IPS-20b (cell line): ENCODE measurements around the gene CMA1.
"Not testable (repeated sequence)": the region's sequence is repeated elsewhere in the genome, so short reads cannot be mapped to it uniquely, and the experiment has no call there.

Experiments used
- H3K27ac ChIP-seq: one replicate; pipeline ENCODE4 v1.5.1; 2013; ENCODE audit warnings: low read length
- H3K27me3 ChIP-seq: 2 replicates; pipeline ENCODE4 v1.6.1; 2013; ENCODE audit warnings: mild to moderate bottlenecking, low read length, inconsistent platforms; ENCODE audit not compliant: insufficient read depth
- H3K36me3 ChIP-seq: 2 replicates; pipeline ENCODE4 v1.6.1; 2013; ENCODE audit warnings: low read depth, mild to moderate bottlenecking, inconsistent platforms, low read length, moderate library complexity; ENCODE audit not compliant: insufficient read depth
- H3K4me1 ChIP-seq: 2 replicates; pipeline ENCODE4 v1.6.1; 2013; ENCODE audit warnings: mild to moderate bottlenecking, control low read depth, inconsistent platforms, low read length, moderate library complexity; ENCODE audit not compliant: insufficient read depth
- H3K4me3 ChIP-seq: 2 replicates; pipeline ENCODE4 v1.5.1; 2013; ENCODE audit warnings: mild to moderate bottlenecking, low read length, inconsistent platforms
- H3K9ac ChIP-seq: 2 replicates; pipeline ENCODE4 v1.6.1; 2013; ENCODE audit warnings: low read depth, mild to moderate bottlenecking, inconsistent platforms, low read length, moderate library complexity
- H3K9me3 ChIP-seq: 2 replicates; pipeline ENCODE4 v1.6.1; 2013; ENCODE audit warnings: mild to moderate bottlenecking, low read depth, low read length, inconsistent platforms; ENCODE audit not compliant: insufficient read depth

Gene CMA1, protein sequence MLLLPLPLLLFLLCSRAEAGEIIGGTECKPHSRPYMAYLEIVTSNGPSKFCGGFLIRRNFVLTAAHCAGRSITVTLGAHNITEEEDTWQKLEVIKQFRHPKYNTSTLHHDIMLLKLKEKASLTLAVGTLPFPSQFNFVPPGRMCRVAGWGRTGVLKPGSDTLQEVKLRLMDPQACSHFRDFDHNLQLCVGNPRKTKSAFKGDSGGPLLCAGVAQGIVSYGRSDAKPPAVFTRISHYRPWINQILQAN

DNA sequence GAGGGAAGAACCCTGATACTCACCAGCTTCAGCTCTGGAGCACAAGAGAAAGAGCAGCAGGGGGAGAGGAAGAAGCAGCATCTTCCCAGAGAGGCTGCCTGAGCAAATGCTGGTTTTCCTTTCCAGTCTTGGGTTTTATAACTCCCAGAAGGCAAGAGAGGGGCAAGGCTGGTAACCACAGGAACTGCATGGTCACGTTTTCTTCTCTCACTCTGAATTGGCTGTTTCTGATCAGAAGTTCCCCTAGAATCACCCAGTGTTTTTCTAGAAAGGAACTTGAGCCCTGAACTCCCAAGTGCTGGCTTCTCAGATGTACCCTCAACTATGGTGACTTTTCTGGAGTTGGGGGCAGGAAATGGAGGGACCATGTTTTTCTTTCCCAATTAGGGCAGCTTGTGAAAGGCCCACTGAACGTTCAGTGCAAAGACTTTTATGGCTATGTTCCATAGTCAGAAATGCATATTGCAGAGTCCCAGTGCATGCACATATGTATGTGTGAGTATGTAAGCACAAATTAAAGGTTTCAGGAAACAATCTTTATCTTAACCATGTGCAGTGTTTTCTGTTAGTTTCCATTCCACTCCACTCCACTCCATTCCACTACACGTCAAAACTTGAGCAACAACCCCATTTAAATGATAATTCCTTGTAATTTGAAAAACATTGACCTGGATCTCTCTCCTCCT is at the start of gene CMA1:
CMA1 (minus strand) TSS at position 111 of the 686 bp plus-strand sequence; CDS start at position 81, 30 bp downstream.
- no peaks in the 10 kb centered on the region for H3K27me3 ChIP-seq
- no peaks in the 10 kb centered on the region for H3K4me1 ChIP-seq
- H3K4me3 ChIP-seq = no peak within 1 kb of the TSS
- H3K36me3 ChIP-seq = no peaks in the 10 kb centered on the region
- H3K9me3 ChIP-seq = no peaks in the 10 kb centered on the region
- H3K27ac ChIP-seq = no peak within 1 kb of the TSS
- no peak within 1 kb of the TSS for H3K9ac ChIP-seq

DNA sequence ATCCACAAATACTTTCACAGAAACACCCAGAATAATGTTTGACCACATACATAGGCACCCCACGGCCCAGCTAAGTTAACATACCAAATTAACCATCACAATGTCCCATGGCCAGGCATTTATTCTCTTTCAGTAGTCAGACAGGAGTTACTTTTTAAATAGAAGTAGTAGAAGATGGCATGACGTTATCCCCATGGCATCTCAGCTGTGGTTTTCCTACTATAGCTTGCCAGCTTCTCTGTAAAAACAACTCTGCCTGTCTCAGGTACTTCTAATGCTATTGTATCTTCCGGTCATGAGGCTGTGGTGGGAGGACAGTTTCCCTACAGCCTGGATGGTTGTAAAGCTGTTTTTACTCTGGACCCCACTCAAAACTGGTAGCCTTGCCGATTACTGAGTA is 48.7 kb upstream of the CMA1 start:
- Histone ChIP-seq H3K27ac (no peak overlapping the region), H3K9me3 (no peaks in the 10 kb centered on the region), H3K4me1 (no peaks in the 10 kb centered on the region), H3K4me3 (no peak overlapping the region), H3K36me3 (no peaks in the 10 kb centered on the region), H3K9ac (no peak overlapping the region), H3K27me3 (no peaks in the 10 kb centered on the region)

DNA sequence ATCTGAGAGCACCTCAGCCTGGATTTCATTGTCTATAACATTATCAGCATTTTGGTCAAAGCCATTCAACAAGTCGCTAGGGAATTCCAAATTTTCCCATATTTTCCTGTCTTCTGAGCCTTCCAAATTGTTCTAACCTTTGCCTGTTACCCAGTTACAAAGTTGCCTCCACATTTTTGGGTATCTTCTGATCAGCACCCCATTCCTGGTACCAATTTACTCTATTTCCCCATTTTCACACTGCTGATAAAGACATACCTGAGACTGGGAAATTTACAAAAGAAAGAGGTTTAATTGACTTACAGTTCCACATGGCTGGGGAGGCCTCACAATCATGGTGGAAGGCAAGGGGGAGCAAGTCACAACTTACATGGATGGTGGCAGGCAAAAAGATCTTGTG is 41.0 kb upstream of the CMA1 start:
- peaks cover 32% of the 10 kb centered on the region for H3K9me3 ChIP-seq
- H3K9ac ChIP-seq, H3K36me3 ChIP-seq, H3K27me3 ChIP-seq, H3K27ac ChIP-seq, H3K4me1 ChIP-seq, H3K4me3 ChIP-seq: not testable (repeated sequence)

DNA sequence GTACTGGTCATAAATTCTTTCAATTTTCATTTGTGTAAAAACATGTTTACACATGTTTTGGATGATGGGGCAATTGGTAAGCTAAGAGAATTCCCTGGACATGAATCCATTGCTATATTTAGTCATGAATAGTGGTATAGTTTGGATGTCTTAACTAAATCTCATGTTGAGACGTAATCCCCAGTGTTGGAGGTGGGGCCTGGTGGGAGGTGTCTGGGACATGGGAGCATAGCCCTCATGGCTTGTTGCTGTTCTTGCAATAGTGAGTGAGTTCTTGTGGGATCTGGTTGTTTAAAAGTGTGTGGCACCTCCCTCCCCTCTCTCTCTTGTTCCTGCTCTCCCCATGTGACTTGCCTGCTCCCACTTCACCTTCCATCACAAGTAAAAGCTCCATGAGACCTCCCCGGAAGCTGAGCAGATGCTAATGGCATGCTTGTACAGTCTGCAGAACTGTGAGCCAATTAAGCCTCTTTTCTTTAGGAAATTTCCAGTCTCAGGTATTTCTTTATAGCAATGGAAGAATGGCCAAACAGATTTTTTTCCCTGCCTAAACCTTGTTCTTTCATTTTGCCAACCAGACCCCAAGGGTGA is 34.4 kb upstream of the CMA1 start:
- Histone ChIP-seq H3K4me3 (no peak overlapping the region), H3K27me3 (no peaks in the 10 kb centered on the region), H3K9me3 (peaks cover 17% of the 10 kb centered on the region), H3K4me1 (no peaks in the 10 kb centered on the region), H3K27ac (no peak overlapping the region), H3K9ac (no peak overlapping the region), H3K36me3 (no peaks in the 10 kb centered on the region)

DNA sequence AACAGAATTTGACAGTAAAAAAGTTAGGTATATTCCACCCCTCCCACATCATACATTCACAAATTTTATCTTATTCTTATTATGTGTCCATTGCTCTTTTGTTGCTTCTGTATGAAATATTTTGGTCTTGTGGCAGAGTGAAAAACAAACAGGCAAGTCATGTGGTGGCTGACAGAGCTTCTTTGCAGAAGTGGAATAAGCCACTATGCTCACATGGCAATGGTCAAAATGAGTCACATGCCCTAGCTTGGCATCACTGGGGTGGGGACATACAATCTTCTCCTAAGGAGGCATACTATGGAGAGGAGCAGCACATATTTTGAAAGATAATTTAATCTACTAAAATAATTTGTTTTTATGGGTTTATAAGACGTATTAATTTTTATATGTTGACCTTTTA is 27.7 kb upstream of the CMA1 start:
- Histone ChIP-seq H3K27me3 (no peaks in the 10 kb centered on the region), H3K4me1 (no peaks in the 10 kb centered on the region), H3K4me3 (no peak overlapping the region), H3K27ac (no peak overlapping the region), H3K9ac (no peak overlapping the region), H3K9me3 (no peaks in the 10 kb centered on the region), H3K36me3 (no peaks in the 10 kb centered on the region)

DNA sequence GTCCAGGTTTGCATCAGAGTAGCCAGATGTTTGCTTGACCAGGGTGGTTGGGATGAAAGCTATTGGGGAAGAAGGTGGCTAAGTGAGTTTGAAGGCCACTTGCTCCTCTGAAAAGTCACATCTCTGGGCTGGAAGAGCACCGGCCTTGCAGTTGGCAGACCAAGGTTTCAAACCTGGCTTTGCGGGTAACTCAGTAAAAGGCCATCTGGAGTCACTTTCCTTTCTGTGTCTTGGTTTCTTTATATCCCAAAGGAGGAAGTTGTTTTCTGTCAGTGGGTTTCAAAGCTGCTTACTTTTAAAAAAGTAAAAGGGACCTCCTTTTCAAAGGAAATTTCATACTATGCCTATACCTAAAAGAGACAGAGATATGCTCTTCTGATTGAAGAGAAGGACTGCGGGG is 26.2 kb upstream of the CMA1 start:
- Histone ChIP-seq H3K4me3 (no peak overlapping the region), H3K9ac (no peak overlapping the region), H3K36me3 (no peaks in the 10 kb centered on the region), H3K4me1 (no peaks in the 10 kb centered on the region), H3K27me3 (no peaks in the 10 kb centered on the region), H3K9me3 (no peaks in the 10 kb centered on the region), H3K27ac (no peak overlapping the region)

DNA sequence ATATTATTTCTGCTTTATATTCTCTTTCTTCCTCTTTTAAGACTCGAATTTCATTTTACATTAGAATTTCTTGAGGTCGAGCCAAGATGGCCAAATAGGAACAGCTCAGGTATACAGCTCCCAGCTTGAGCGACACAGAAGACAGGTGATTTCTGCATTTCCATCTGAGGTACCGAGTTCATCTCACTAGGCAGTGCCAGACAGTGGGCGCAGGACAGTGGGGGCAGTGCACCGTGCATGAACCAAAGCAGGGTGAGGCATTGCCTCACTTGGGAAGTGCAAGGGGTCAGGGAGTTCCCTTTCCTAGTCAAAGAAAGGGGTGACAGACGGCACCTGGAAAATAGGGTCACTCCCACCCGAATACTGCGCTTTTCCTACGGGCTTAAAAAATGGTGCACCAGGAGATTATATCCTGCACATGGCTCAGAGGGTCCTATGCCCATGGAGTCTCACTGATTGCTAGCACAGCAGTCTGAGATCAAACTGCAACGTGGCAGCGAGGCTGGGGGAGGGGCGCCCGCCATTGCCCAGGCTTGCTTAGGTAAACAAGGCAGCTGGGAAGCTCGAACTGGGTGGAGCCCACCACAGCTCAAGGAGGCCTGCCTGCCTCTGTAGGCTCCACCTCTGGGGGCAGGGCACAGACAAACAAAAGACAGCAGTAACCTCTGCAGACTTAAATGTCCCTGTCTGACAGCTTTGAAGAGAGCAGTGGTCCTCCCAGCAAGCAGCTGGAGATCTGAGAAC is 18.0 kb upstream of the CMA1 start:
- not testable (repeated sequence) for H3K27ac ChIP-seq, H3K36me3 ChIP-seq, H3K4me1 ChIP-seq, H3K27me3 ChIP-seq, H3K9me3 ChIP-seq, H3K9ac ChIP-seq
- peak overlapping the region; percentile 39; the same call in 1 of the 2 replicates for H3K4me3 ChIP-seq

DNA sequence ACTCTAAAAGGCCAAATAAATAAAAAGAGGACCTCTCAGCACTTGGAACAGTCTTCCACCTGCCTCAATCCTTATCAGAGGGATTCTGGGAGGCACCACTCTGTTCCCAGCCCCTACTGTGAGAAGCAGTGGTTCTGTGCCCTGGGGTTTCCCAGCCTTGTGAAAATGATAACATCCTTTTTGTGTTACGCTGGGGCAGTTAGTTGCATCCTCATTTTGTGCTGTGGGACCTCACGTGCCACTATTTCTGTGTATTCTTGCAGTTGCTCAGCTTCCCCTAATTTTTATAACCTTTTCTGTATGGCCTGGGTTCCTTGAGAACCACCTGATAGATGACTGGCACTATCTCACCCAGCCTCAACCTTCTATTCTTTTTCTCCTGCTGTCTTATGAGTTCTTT is 10.8 kb upstream of the CMA1 start:
- Histone ChIP-seq H3K27me3 (no peaks in the 10 kb centered on the region), H3K27ac (no peak overlapping the region), H3K9me3 (no peaks in the 10 kb centered on the region), H3K36me3 (no peaks in the 10 kb centered on the region), H3K9ac (no peak overlapping the region), H3K4me3 (no peak overlapping the region), H3K4me1 (no peaks in the 10 kb centered on the region)

DNA sequence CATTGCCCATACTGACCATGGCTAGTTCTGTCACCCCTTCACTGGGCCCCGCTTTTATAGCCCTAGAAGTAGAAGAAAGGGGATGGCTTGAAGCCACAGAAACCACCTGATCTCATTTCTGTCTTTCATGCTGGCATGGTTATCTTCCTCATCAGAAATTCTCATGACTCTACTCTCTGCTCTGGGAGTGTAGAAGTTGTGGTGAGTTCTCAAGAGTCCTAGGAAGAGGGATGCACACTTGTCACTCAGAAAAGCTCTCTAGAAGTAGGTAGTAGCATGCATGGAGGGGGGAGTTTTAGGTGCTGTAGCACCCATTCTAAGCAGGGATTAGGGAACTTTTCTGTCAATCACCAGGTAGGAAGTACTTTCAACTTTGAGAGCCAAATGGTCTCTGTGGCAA is 6.1 kb upstream of the CMA1 start:
- Histone ChIP-seq H3K9me3 (no peaks in the 10 kb centered on the region), H3K27ac (no peak overlapping the region), H3K4me3 (no peak overlapping the region), H3K27me3 (no peaks in the 10 kb centered on the region), H3K36me3 (no peaks in the 10 kb centered on the region), H3K4me1 (no peaks in the 10 kb centered on the region), H3K9ac (no peak overlapping the region)

DNA sequence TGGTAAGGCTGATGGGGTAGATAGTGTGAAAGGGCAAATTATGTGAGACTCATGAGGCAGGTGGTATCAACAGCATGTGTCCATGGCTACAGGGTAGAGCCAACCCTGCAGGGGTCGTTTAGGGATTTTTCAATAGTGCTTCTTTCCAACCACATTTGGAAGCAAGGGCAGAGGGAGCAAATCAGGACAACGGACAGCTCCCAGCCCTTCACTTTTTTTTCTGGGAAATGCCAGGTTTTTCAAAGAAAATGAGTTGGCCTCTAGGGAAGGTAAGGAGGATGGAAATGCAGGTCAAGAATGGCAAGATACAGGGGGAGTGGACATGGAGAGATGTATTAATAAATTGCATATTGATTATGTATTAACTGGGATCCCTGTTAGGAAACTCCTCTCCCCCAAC is 4.9 kb upstream of the CMA1 start:
- Histone ChIP-seq H3K4me1 (no peaks in the 10 kb centered on the region), H3K9me3 (no peaks in the 10 kb centered on the region), H3K27ac (no peak overlapping the region), H3K4me3 (no peak overlapping the region), H3K9ac (no peak overlapping the region), H3K27me3 (no peaks in the 10 kb centered on the region), H3K36me3 (no peaks in the 10 kb centered on the region)

DNA sequence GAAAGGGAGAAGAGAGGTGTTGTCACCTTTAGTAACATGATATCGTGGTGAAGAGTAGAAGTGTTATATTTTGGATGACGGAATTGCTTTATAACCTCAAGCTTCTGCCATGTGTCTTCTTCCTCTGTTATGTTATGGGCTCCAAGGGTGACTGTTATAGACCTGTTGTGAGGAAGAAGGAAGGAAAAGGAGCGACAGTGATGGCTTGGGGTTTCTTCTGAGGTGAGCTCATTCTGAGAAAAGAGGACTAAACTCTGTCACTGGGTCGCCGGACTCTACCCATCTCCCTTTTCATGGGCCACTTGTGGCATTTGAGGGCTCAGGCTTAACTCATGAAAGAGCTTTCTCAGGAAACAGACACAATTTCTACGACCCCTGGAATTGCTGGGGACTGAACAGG is 1.6 kb downstream of the CMA1 start:
- H3K27me3 ChIP-seq = no peaks in the 10 kb centered on the region
- no peak overlapping the region for H3K9ac ChIP-seq
- no peak overlapping the region for H3K4me3 ChIP-seq
- no peaks in the 10 kb centered on the region for H3K36me3 ChIP-seq
- H3K27ac ChIP-seq = no peak overlapping the region
- H3K4me1 ChIP-seq = no peaks in the 10 kb centered on the region
- H3K9me3 ChIP-seq = no peaks in the 10 kb centered on the region
